ENCODE results near the gene KRT85.
"Not testable (repeated sequence)": the region's sequence is repeated elsewhere in the genome, so short reads cannot be mapped to it uniquely, and the experiment has no call there.

The KRT85 gene

GRCh38 chr12:52349196-52349595 is 18.1 kb downstream of the KRT85 start:
- DNase-seq (ENCODE audit: low read depth, low spot score) = no peak

GRCh38 chr12:52347551-52348510 is 19.4 kb downstream of the KRT85 start:
- no peak for DNase-seq (ENCODE audit: low read depth, low spot score)

GRCh38 chr12:52347016-52347415 is 20.3 kb downstream of the KRT85 start:
- DNase-seq (ENCODE audit: low read depth, low spot score) = no peak

GRCh38 chr12:52346593-52346992 is 20.7 kb downstream of the KRT85 start:
- DNase-seq (ENCODE audit: low read depth, low spot score) = no peak

GRCh38 chr12:52345041-52345440 is 22.2 kb downstream of the KRT85 start:
- not testable (repeated sequence) for DNase-seq (ENCODE audit: low read depth, low spot score)

- no peak for DNase-seq (ENCODE audit: low read depth, low spot score)
Measured at GRCh38 chr12:52344111-52344510, 23.2 kb downstream of the KRT85 start.

- DNase-seq (ENCODE audit: low read depth, low spot score) = no peak
Measured at GRCh38 chr12:52343550-52343949, 23.7 kb downstream of the KRT85 start.

GRCh38 chr12:52342781-52343490 is 24.3 kb downstream of the KRT85 start:
- DNase-seq (ENCODE audit: low read depth, low spot score) = no peak

GRCh38 chr12:52341066-52341580 is 26.2 kb downstream of the KRT85 start:
- DNase-seq (ENCODE audit: low read depth, low spot score) = no peak

- DNase-seq (ENCODE audit: low read depth, low spot score) = no peak
Measured at GRCh38 chr12:52338241-52338960, 28.9 kb downstream of the KRT85 start.

GRCh38 chr12:52337054-52337453 is 30.2 kb downstream of the KRT85 start:
- no peak for DNase-seq (ENCODE audit: low read depth, low spot score)

GRCh38 chr12:52336641-52337040 is 30.6 kb downstream of the KRT85 start:
- DNase-seq (ENCODE audit: low read depth, low spot score) = no peak

- no peak for DNase-seq (ENCODE audit: low read depth, low spot score)
Measured at GRCh38 chr12:52335598-52336262, 31.6 kb downstream of the KRT85 start.

GRCh38 chr12:52334185-52334584 is 33.1 kb downstream of the KRT85 start:
- no peak for DNase-seq (ENCODE audit: low read depth, low spot score)

- DNase-seq (ENCODE audit: low read depth, low spot score) = no peak
Measured at GRCh38 chr12:52333321-52333720, 34.0 kb downstream of the KRT85 start.

- DNase-seq (ENCODE audit: low read depth, low spot score) = no peak
Measured at GRCh38 chr12:52332381-52332780, 34.9 kb downstream of the KRT85 start.

- DNase-seq (ENCODE audit: low read depth, low spot score) = no peak
Measured at GRCh38 chr12:52331833-52332232, 35.4 kb downstream of the KRT85 start.

GRCh38 chr12:52331039-52331438 is 36.2 kb downstream of the KRT85 start:
- DNase-seq (ENCODE audit: low read depth, low spot score) = no peak

- DNase-seq (ENCODE audit: low read depth, low spot score) = no peak
Measured at GRCh38 chr12:52327830-52328500, 39.3 kb downstream of the KRT85 start.

- peak; percentile 81 for DNase-seq (ENCODE audit: low read depth, low spot score)
Measured at GRCh38 chr12:52327052-52327829, 40.0 kb downstream of the KRT85 start.
